HCT116 (cell line): Measurements from ENCODE around the gene GNS. TPM values are rescaled to one million over a fixed set of nuclear protein-coding genes. Genes with fewer than 3 reads are reported as not detected.

Source experiments
- ATAC-seq: fragments of 200-7000 bp; cut with Tn5 transposase; 2 replicates; pipeline ENCODE4 v1.9.1; 2020; ENCODE audit warnings: mild to moderate bottlenecking, moderate library complexity
- BruUV-seq: library from RNA; stranded (reverse); fragments of 400-500 nt; replicated peaks from 2 replicates; lab custom pipeline; 2021; lab: Mats Ljungman, UMichigan
- CTCF ChIA-PET: fragments of 300-600 bp; sonication (Branson Sonifier 250); formaldehyde crosslinking; loops from one replicate; lab custom pipeline; 2021; ENCODE audit warnings: antibody characterized with exemption; lab: Charles Lee
- POLR2A ChIA-PET: fragments of 300-600, 350-600 bp; sonication (Branson Sonifier 250); formaldehyde crosslinking; loops from one replicate; lab custom pipeline; 2021; ENCODE audit warnings: antibody characterized with exemption; lab: Charles Lee
- RAD21 ChIA-PET, 2 experiments: fragments of 300-600 bp; sonication (Branson Sonifier 250); formaldehyde crosslinking; loops; one replicate each; lab custom pipeline; 2023; ENCODE audit warnings: low total read pairs in 2 of 2; ENCODE audit not compliant: uncharacterized antibody in 2 of 2, unreplicated experiment in 2 of 2, low non-redundant PET in 1 of 2; lab: Charles Lee
- DNase-seq: peaks from one replicate; pipeline ENCODE4 v3.0.0-alpha.2; 2010; ENCODE audit warnings: low read depth, low spot score
- H2AFZ ChIP-seq: fragments of 200-600 bp; shearing (Covaris generic), sonication (generic); 2 replicates; pipeline ENCODE4 v1.6.1; 2017; ENCODE audit warnings: low read depth, mixed run types, mixed read lengths, antibody characterized with exemption, low read length; ENCODE audit not compliant: poor library complexity, severe bottlenecking
- H3K27ac ChIP-seq: 2 replicates; pipeline ENCODE4 v1.5.1; 2012; ENCODE audit warnings: low read depth, low read length
- H3K27me3 ChIP-seq: fragments of 200-600 bp; sonication (generic); 2 replicates; pipeline ENCODE4 v1.6.1; 2016; ENCODE audit warnings: mixed run types, low read length, mixed read lengths; ENCODE audit not compliant: insufficient read depth
- H3K36me3 ChIP-seq, 2 experiments: fragments of 200-500 bp in 1 of 2; fragments of 200-600 bp in 1 of 2; sonication (Bioruptor generic) in 1 of 2; sonication (generic) in 1 of 2; 2 replicates each; pipeline versions ENCODE4 v1.5.1 to v1.6.1; 2014 to 2016; ENCODE audit warnings: low read length in 2 of 2, inconsistent platforms in 1 of 2, mixed read lengths in 1 of 2, mixed run types in 1 of 2; ENCODE audit not compliant: insufficient read depth in 2 of 2, control insufficient read depth in 1 of 2
- H3K4me1 ChIP-seq, 2 experiments: fragments of 200-600 bp in 1 of 2; sonication (generic) in 1 of 2; 2 replicates each; pipeline versions ENCODE4 v1.5.1 to v1.6.1; 2012 to 2017; ENCODE audit warnings: low read length in 2 of 2, inconsistent platforms in 1 of 2, mild to moderate bottlenecking in 1 of 2, mixed read lengths in 1 of 2, mixed run types in 1 of 2, moderate library complexity in 1 of 2; ENCODE audit not compliant: insufficient read depth in 2 of 2, control insufficient read depth in 1 of 2
- H3K4me2 ChIP-seq: fragments of 200-600 bp; sonication (generic); 2 replicates; pipeline ENCODE4 v1.6.1; 2017; ENCODE audit warnings: mixed run types, low read length, mixed read lengths
- H3K4me3 ChIP-seq, 2 experiments: fragments of 200-600 bp in 1 of 2; sonication (generic) in 1 of 2; replicated peaks in 1 of 2; 2 replicates each; pipeline ENCODE4 v1.5.1; 2011 to 2016; ENCODE audit warnings: low read length in 2 of 2, control low read depth in 1 of 2, low read depth in 1 of 2, mild to moderate bottlenecking in 1 of 2, mixed read lengths in 1 of 2, mixed run types in 1 of 2
- H3K79me2 ChIP-seq: fragments of 200-600 bp; sonication (generic); 2 replicates; pipeline ENCODE4 v1.6.1; 2017; ENCODE audit warnings: mild to moderate bottlenecking, mixed run types, low read length, moderate library complexity, mixed read lengths; ENCODE audit not compliant: insufficient read depth
- H3K9ac ChIP-seq: fragments of 200-600 bp; sonication (generic); 2 replicates; pipeline ENCODE4 v1.6.1; 2016; ENCODE audit warnings: low read length, mixed read lengths
- H3K9me2 ChIP-seq: fragments of 200-600 bp; sonication (generic), shearing (Covaris generic); 2 replicates; pipeline ENCODE4 v1.6.1; 2017; ENCODE audit warnings: mixed run types, mild to moderate bottlenecking, moderate library complexity; ENCODE audit not compliant: insufficient read depth
- H3K9me3 ChIP-seq, 2 experiments: fragments of 200-500 bp in 1 of 2; fragments of 200-600 bp in 1 of 2; sonication (Bioruptor generic) in 1 of 2; sonication (generic) in 1 of 2; 2 replicates each; pipeline ENCODE4 v1.6.1; 2014 to 2017; ENCODE audit warnings: low read length in 2 of 2, mixed read lengths in 2 of 2, inconsistent platforms in 1 of 2, low read depth in 1 of 2, mild to moderate bottlenecking in 1 of 2, mixed run types in 1 of 2, moderate library complexity in 1 of 2; ENCODE audit not compliant: control insufficient read depth in 1 of 2, insufficient read depth in 1 of 2
- H4K20me1 ChIP-seq: fragments of 200-600 bp; sonication (generic), shearing (Covaris generic); 2 replicates; pipeline ENCODE4 v1.6.1; 2017; ENCODE audit warnings: mixed run types, mild to moderate bottlenecking, moderate library complexity; ENCODE audit not compliant: insufficient read depth
- ATF3 ChIP-seq: IDR thresholded peaks from 2 replicates; pipeline ENCODE4 v1.6.1; 2012
- CBX3 ChIP-seq: IDR thresholded peaks from 2 replicates; pipeline ENCODE4 v1.6.1; 2012; ENCODE audit warnings: low read depth
- CEBPB ChIP-seq: IDR thresholded peaks from 2 replicates; pipeline ENCODE4 v1.6.1; 2012; ENCODE audit warnings: low read depth
- CTCF ChIP-seq, 3 experiments: fragments of 200-600 bp in 1 of 3; sonication (generic) in 1 of 3; IDR thresholded peaks in 2 of 3; conservative IDR thresholded peaks in 1 of 3; 2 replicates each; pipeline ENCODE4 v1.5.1; 2012 to 2017; ENCODE audit warnings: low read depth in 2 of 3, low read length in 2 of 3, antibody characterized with exemption in 1 of 3, borderline replicate concordance in 1 of 3, control low read depth in 1 of 3, mild to moderate bottlenecking in 1 of 3, mixed read lengths in 1 of 3, mixed run types in 1 of 3, moderate library complexity in 1 of 3; ENCODE audit not compliant: insufficient read depth in 1 of 3
- EGR1 ChIP-seq: IDR thresholded peaks from 2 replicates; pipeline ENCODE4 v1.6.1; 2012; ENCODE audit warnings: low read depth
- EZH2 ChIP-seq: fragments of 200-600 bp; sonication (generic); IDR thresholded peaks from 2 replicates; pipeline ENCODE4 v1.6.1; 2017; ENCODE audit warnings: antibody characterized with exemption, mixed run types
- EZH2phosphoT487 ChIP-seq: fragments of 200-600 bp; IDR thresholded peaks from 2 replicates; pipeline ENCODE4 v1.6.1; 2018; ENCODE audit warnings: antibody characterized with exemption, borderline replicate concordance
- JUND ChIP-seq: IDR thresholded peaks from 2 replicates; pipeline ENCODE4 v1.6.1; 2012
- MAX ChIP-seq: IDR thresholded peaks from 2 replicates; pipeline ENCODE4 v1.6.1; 2012
- POLR2AphosphoS5 ChIP-seq: IDR thresholded peaks from 2 replicates; pipeline ENCODE4 v1.6.1; 2011; ENCODE audit warnings: mild to moderate bottlenecking, low read depth, low read length, moderate library complexity
- RAD21 ChIP-seq: IDR thresholded peaks from 2 replicates; pipeline ENCODE4 v1.6.1; 2012; ENCODE audit warnings: low read depth, mild to moderate bottlenecking
- SIN3A ChIP-seq: IDR thresholded peaks from 2 replicates; pipeline ENCODE4 v1.6.1; 2012; ENCODE audit warnings: low read depth
- SRF ChIP-seq: IDR thresholded peaks from 2 replicates; pipeline ENCODE4 v1.6.1; 2012; ENCODE audit warnings: low read depth
- ZBTB33 ChIP-seq: IDR thresholded peaks from 2 replicates; pipeline ENCODE4 v1.6.1; 2011; ENCODE audit warnings: mild to moderate bottlenecking, low read length, moderate library complexity; ENCODE audit not compliant: insufficient replicate concordance; ENCODE audit errors: extremely low read depth
- ZNF274 ChIP-seq: fragments of 200-500 bp; sonication (Bioruptor generic); IDR thresholded peaks from 2 replicates; pipeline ENCODE4 v1.6.1; 2014; ENCODE audit warnings: mild to moderate bottlenecking, low read depth, low read length, inconsistent platforms
- intact Hi-C: fragments of 100-400 bp; cut with micrococcal nuclease; formaldehyde crosslinking; loops from 2 replicates; pipeline ENCODE4 v1.10.0; 2022
- total RNA-seq: library from RNA; stranded (reverse); gene quantifications from one replicate; pipeline ENCODE4 v1.2.1, GENCODE V29; 2021; ENCODE audit not compliant: unreplicated experiment

GNS gene
- total RNA-seq, 1 experiment from 2014 or later: 45.7 TPM

- no peaks in the 10 kb centered on the region for H3K27me3 ChIP-seq
- H3K79me2 ChIP-seq: peaks cover 38% of the 10 kb centered on the region
- BruUV-seq: no TSS peak
- no peak overlapping the region for H3K27ac ChIP-seq
- H3K9me3 ChIP-seq: no peaks in the 10 kb centered on the region
- DNase-seq (no peak), ATAC-seq (no peak)
- H3K4me3 ChIP-seq: no peak overlapping the region
- no peaks in the 10 kb centered on the region; a peak in 1 of 4 replicates for H3K36me3 ChIP-seq
- intact Hi-C loops: no loop called here
- ChIA-PET POLR2A (no interaction called here), RAD21 (no interaction called here), CTCF (interaction anchor here (4.6 kb wide), 1 partner anchor 8 kb away, joined by 25 read pairs; no protein-coding TSS in a partner anchor)
- no peaks in the 10 kb centered on the region; the same call in 1 of the 2 replicates for H4K20me1 ChIP-seq
- H3K9ac ChIP-seq: no peak overlapping the region
- no peaks in the 10 kb centered on the region for H3K9me2 ChIP-seq
- no peak overlapping the region for H2AFZ ChIP-seq
- TF ChIP-seq ZBTB33 (no peak), CEBPB (no peak)
- peaks cover 0 to 8% of the 10 kb centered on the region in 2 experiments; a peak in 2 of 4 replicates for H3K4me1 ChIP-seq
- H3K4me2 ChIP-seq: no peak overlapping the region
These were observed 34.4 kb upstream of the GNS start for GRCh38 chr12:64793610-64794009.

GRCh38 chr12:64792128-64792527 lies 32.9 kb upstream of the GNS start:
- H3K4me3 ChIP-seq: no peak overlapping the region
- ATAC-seq (no peak), DNase-seq (no peak)
- H3K79me2 ChIP-seq: peaks cover 28% of the 10 kb centered on the region
- ChIA-PET POLR2A (no interaction called here), CTCF (interaction anchor here (4.6 kb wide), 1 partner anchor 10 kb away, joined by 25 read pairs; no protein-coding TSS in a partner anchor), RAD21 (no interaction called here)
- H3K36me3 ChIP-seq: peaks cover 0 to 2% of the 10 kb centered on the region in 2 experiments; a peak in 2 of 4 replicates
- peaks cover 0 to 8% of the 10 kb centered on the region in 2 experiments; a peak in 2 of 4 replicates for H3K4me1 ChIP-seq
- no peak overlapping the region for H3K9ac ChIP-seq
- no peaks in the 10 kb centered on the region for H3K9me2 ChIP-seq
- TF ChIP-seq EZH2 (no peak), SIN3A (no peak), RAD21 (no peak), ZNF274 (no peak), CBX3 (no peak), MAX (no peak), JUND (no peak), CTCF (IDR thresholded peaks at IDR 0.05 in 2 of 3, conservative IDR thresholded peaks at IDR 0.05 in 1 of 3; ENCODE audit: borderline replicate concordance in 1 of 3, insufficient read depth in 1 of 3, low read depth in 2 of 3, low read length in 2 of 3) (no peak), ATF3 (no peak), SRF (no peak), EGR1 (no peak), EZH2phosphoT487 (no peak), POLR2AphosphoS5 (no peak)
- no peaks in the 10 kb centered on the region for H3K27me3 ChIP-seq
- H3K4me2 ChIP-seq: no peak overlapping the region
- H3K9me3 ChIP-seq: no peaks in the 10 kb centered on the region
- intact Hi-C loops: no loop called here
- no peak overlapping the region for H2AFZ ChIP-seq
- H4K20me1 ChIP-seq: no peaks in the 10 kb centered on the region; the same call in 1 of the 2 replicates
- no TSS peak for BruUV-seq
- no peak overlapping the region for H3K27ac ChIP-seq
